ENCODE measurements around the gene VPS13D.

GRCh38 chr1:12344596-12345349 lies 114.9 kb downstream of the VPS13D start:
- TF ChIP-seq CTCF (IDR thresholded peaks at IDR 0.05) (no peak), POLR2A (IDR thresholded peaks at IDR 0.05) (no peak), EP300 (IDR thresholded peaks at IDR 0.05) (no peak), POLR2AphosphoS5 (IDR thresholded peaks at IDR 0.05) (no peak)
